ENCODE results near the gene GPR68. TPM values are rescaled to one million over a fixed set of nuclear protein-coding genes. Genes with fewer than 3 reads are reported as not detected.
"Not testable (repeated sequence)": the region's sequence is repeated elsewhere in the genome, so short reads cannot be mapped to it uniquely, and the experiment has no call there.

Gene GPR68
- total and polyA plus RNA-seq, 5 experiments from 2014 or later = 0.15 to 7.9 (median 0.73) TPM

GRCh38 chr14:91204657-91205056 lies 39.8 kb downstream of the GPR68 start:
- Mint-ChIP-seq H3K27me3 (no peaks in the 10 kb centered on the region), H3K9me3 (no peaks in the 10 kb centered on the region), H3K4me1 (peaks cover 5 to 17% (median 13%) of the 10 kb centered on the region in 4 donors), H3K4me3 (no peak overlapping the region), H3K27ac (no peak overlapping the region), H3K36me3 (peaks cover 11 to 86% (median 56%) of the 10 kb centered on the region in 3 donors)
- DNase-seq (no peak), ATAC-seq (no peak)
- POLR2A ChIA-PET = interaction anchor here (1.0 kb wide), 1 partner anchor 28 kb away, joined by 3 read pairs; no protein-coding TSS in a partner anchor

- H3K27me3 Mint-ChIP-seq = no peaks in the 10 kb centered on the region
- ATAC-seq (no peak), DNase-seq (no peak)
- POLR2A ChIA-PET = interaction anchor here (0.6 to 0.8 kb wide), 3 partner anchors 26 to 50 kb away, joined by 3 to 4 read pairs (median 3); no protein-coding TSS in a partner anchor
- H3K36me3 Mint-ChIP-seq = peaks cover 12 to 85% (median 63%) of the 10 kb centered on the region in 3 donors
- no peaks in the 10 kb centered on the region for H3K9me3 Mint-ChIP-seq
- H3K4me1 Mint-ChIP-seq = peaks cover 7 to 17% (median 13%) of the 10 kb centered on the region in 4 donors
- H3K27ac Mint-ChIP-seq = peak overlapping the region in 6 of 10 donors; percentile 6 to 81 (median 60)
- peak overlapping the region in 1 of 10 donors; percentile 24 for H3K4me3 Mint-ChIP-seq
Observed at GRCh38 chr14:91202234-91202974, 42.1 kb downstream of the GPR68 start.

- Mint-ChIP-seq H3K36me3 (peaks cover 9 to 84% (median 59%) of the 10 kb centered on the region in 3 donors), H3K4me1 (peaks cover 7 to 13% (median 9%) of the 10 kb centered on the region in 4 donors), H3K27ac (peak overlapping the region in 2 of 10 donors; percentile 21 to 83)
- DNase-seq, H3K27me3 Mint-ChIP-seq, H3K4me3 Mint-ChIP-seq, ATAC-seq, H3K9me3 Mint-ChIP-seq: not testable (repeated sequence)
- POLR2A ChIA-PET = interaction anchor here (0.6 kb wide), 1 partner anchor 118 kb away, joined by 5 read pairs; no protein-coding TSS in a partner anchor
Observed at GRCh38 chr14:91200802-91201201, 43.7 kb downstream of the GPR68 start.

- peaks cover 20 to 31% (median 24%) of the 10 kb centered on the region in 4 donors for H3K4me1 Mint-ChIP-seq
- ATAC-seq (no peak), DNase-seq (no peak)
Observed at GRCh38 chr14:91197631-91198030, 46.9 kb downstream of the GPR68 start.

GRCh38 chr14:91195881-91196280 lies 48.6 kb downstream of the GPR68 start:
- POLR2A ChIA-PET = no interaction called here
- Mint-ChIP-seq H3K4me3 (no peak overlapping the region), H3K9me3 (no peaks in the 10 kb centered on the region), H3K4me1 (peaks cover 21 to 28% (median 26%) of the 10 kb centered on the region in 4 donors), H3K27ac (no peak overlapping the region), H3K36me3 (peaks cover 4 to 80% (median 42%) of the 10 kb centered on the region in 3 donors), H3K27me3 (no peaks in the 10 kb centered on the region)
- ATAC-seq = no peak
- no peak for DNase-seq

More at GRCh38 chr14:91197631-91198030, 46.9 kb downstream of the GPR68 start:
- POLR2A ChIA-PET = no interaction called here
- H3K9me3 Mint-ChIP-seq = no peaks in the 10 kb centered on the region
- H3K27ac Mint-ChIP-seq = peak overlapping the region in 1 of 10 donors; percentile 3
- peaks cover 4 to 70% (median 39%) of the 10 kb centered on the region in 3 donors for H3K36me3 Mint-ChIP-seq
- no peak overlapping the region for H3K4me3 Mint-ChIP-seq
- H3K27me3 Mint-ChIP-seq = no peaks in the 10 kb centered on the region

GRCh38 chr14:91193069-91193468 lies 51.4 kb downstream of the GPR68 start:
- no peak for DNase-seq
- peak overlapping the region in 2 of 10 donors; percentile 19 to 45 for H3K27ac Mint-ChIP-seq

GRCh38 chr14:91190853-91191252 lies 53.7 kb downstream of the GPR68 start:
- ATAC-seq (no peak), DNase-seq (no peak)
- no peak overlapping the region for H3K4me3 Mint-ChIP-seq
- no peaks in the 10 kb centered on the region for H3K9me3 Mint-ChIP-seq
- H3K36me3 Mint-ChIP-seq = peaks cover 5 to 80% (median 42%) of the 10 kb centered on the region in 3 donors
- H3K27me3 Mint-ChIP-seq = no peaks in the 10 kb centered on the region
- H3K27ac Mint-ChIP-seq = peak overlapping the region in 1 of 10 donors; percentile 39
- H3K4me1 Mint-ChIP-seq = peaks cover 21 to 32% (median 25%) of the 10 kb centered on the region in 4 donors
- POLR2A ChIA-PET = no interaction called here

More at GRCh38 chr14:91193069-91193468, 51.4 kb downstream of the GPR68 start:
- no peak overlapping the region for H3K4me3 Mint-ChIP-seq
- peaks cover 10 to 78% (median 38%) of the 10 kb centered on the region in 3 donors for H3K36me3 Mint-ChIP-seq
- peaks cover 21 to 32% (median 27%) of the 10 kb centered on the region in 4 donors for H3K4me1 Mint-ChIP-seq
- POLR2A ChIA-PET = interaction anchor here (1.0 to 1.2 kb wide), 2 partner anchors 16 to 37 kb away, joined by 3 to 5 read pairs; no protein-coding TSS in a partner anchor
- no peaks in the 10 kb centered on the region for H3K27me3 Mint-ChIP-seq
- ATAC-seq = no peak
- no peaks in the 10 kb centered on the region for H3K9me3 Mint-ChIP-seq

- Mint-ChIP-seq H3K9me3 (no peaks in the 10 kb centered on the region), H3K27ac (no peak overlapping the region), H3K36me3 (peaks cover 5 to 87% (median 46%) of the 10 kb centered on the region in 3 donors), H3K4me1 (peaks cover 0 to 11% (median 6%) of the 10 kb centered on the region in 4 donors), H3K4me3 (no peak overlapping the region), H3K27me3 (no peaks in the 10 kb centered on the region)
- ATAC-seq (no peak), DNase-seq (no peak)
- POLR2A ChIA-PET = no interaction called here
Observed at GRCh38 chr14:91187271-91187670, 57.2 kb downstream of the GPR68 start.

- POLR2A ChIA-PET = no interaction called here
- DNase-seq (no peak), ATAC-seq (no peak)
- no peak overlapping the region for H3K27ac Mint-ChIP-seq
- H3K27me3 Mint-ChIP-seq = no peaks in the 10 kb centered on the region
- H3K4me1 Mint-ChIP-seq = peaks cover 0 to 8% (median 4%) of the 10 kb centered on the region in 4 donors
- no peak overlapping the region for H3K4me3 Mint-ChIP-seq
- peaks cover 5 to 86% (median 48%) of the 10 kb centered on the region in 3 donors for H3K36me3 Mint-ChIP-seq
- no peaks in the 10 kb centered on the region for H3K9me3 Mint-ChIP-seq
Observed at GRCh38 chr14:91186515-91187066, 57.9 kb downstream of the GPR68 start.

GRCh38 chr14:91185721-91186120 lies 58.8 kb downstream of the GPR68 start:
- POLR2A ChIA-PET = no interaction called here
- ATAC-seq = no peak

GRCh38 chr14:91184559-91184958 lies 59.9 kb downstream of the GPR68 start:
- H3K27me3 Mint-ChIP-seq = no peaks in the 10 kb centered on the region
- H3K9me3 Mint-ChIP-seq = no peaks in the 10 kb centered on the region
- peaks cover 0 to 82% (median 44%) of the 10 kb centered on the region in 3 donors for H3K36me3 Mint-ChIP-seq
- H3K27ac Mint-ChIP-seq = no peak overlapping the region
- no peaks in the 10 kb centered on the region for H3K4me1 Mint-ChIP-seq
- DNase-seq (no peak), ATAC-seq (no peak)
- POLR2A ChIA-PET = interaction anchor here (0.7 kb wide), 1 partner anchor 89 kb away, joined by 4 read pairs; no protein-coding TSS in a partner anchor
- H3K4me3 Mint-ChIP-seq = no peak overlapping the region

More at GRCh38 chr14:91185721-91186120, 58.8 kb downstream of the GPR68 start:
- peaks cover 0 to 6% (median 2%) of the 10 kb centered on the region in 4 donors for H3K4me1 Mint-ChIP-seq
- H3K36me3 Mint-ChIP-seq = peaks cover 5 to 86% (median 50%) of the 10 kb centered on the region in 3 donors
- H3K9me3 Mint-ChIP-seq = no peaks in the 10 kb centered on the region
- H3K4me3 Mint-ChIP-seq = no peak overlapping the region
- no peaks in the 10 kb centered on the region for H3K27me3 Mint-ChIP-seq
- DNase-seq = no peak
- no peak overlapping the region for H3K27ac Mint-ChIP-seq

GRCh38 chr14:91182753-91183152 lies 61.8 kb downstream of the GPR68 start:
- H3K36me3 Mint-ChIP-seq = peaks cover 0 to 69% (median 36%) of the 10 kb centered on the region in 3 donors
- H3K27ac Mint-ChIP-seq, DNase-seq, H3K27me3 Mint-ChIP-seq, H3K4me3 Mint-ChIP-seq, POLR2A ChIA-PET, ATAC-seq, H3K4me1 Mint-ChIP-seq, H3K9me3 Mint-ChIP-seq: not testable (repeated sequence)
